MM.1S (cell line): ENCODE measurements around the gene PTP4A2.

Experiments
- DNase-seq: peaks from one replicate; pipeline ENCODE4 v3.0.0-alpha.2; 2015
- H2AFZ ChIP-seq: fragments of 300-600 bp; sonication (generic); 2 replicates; pipeline ENCODE4 v1.6.0; 2016; ENCODE audit warnings: antibody characterized with exemption, low read length
- H3F3A ChIP-seq: fragments of 300-600 bp; sonication (generic); 2 replicates; pipeline ENCODE4 v1.6.1; 2016; ENCODE audit warnings: mild to moderate bottlenecking, antibody characterized with exemption, low read length, moderate library complexity, mixed read lengths; ENCODE audit not compliant: insufficient read depth
- H3K27ac ChIP-seq: fragments of 300-600 bp; sonication (generic); 2 replicates; pipeline ENCODE4 v1.5.1; 2016; ENCODE audit warnings: mild to moderate bottlenecking, low read length
- H3K27me3 ChIP-seq: fragments of 300-600 bp; sonication (generic); replicated peaks from 2 replicates; pipeline ENCODE4 v1.6.0; 2016; ENCODE audit warnings: low read length; ENCODE audit not compliant: insufficient read depth
- H3K36me3 ChIP-seq: fragments of 300-600 bp; sonication (generic); replicated peaks from 2 replicates; pipeline ENCODE4 v1.6.1; 2016; ENCODE audit warnings: mild to moderate bottlenecking, low read length, mixed read lengths; ENCODE audit not compliant: insufficient read depth
- H3K4me1 ChIP-seq: fragments of 300-600 bp; sonication (generic); 2 replicates; pipeline ENCODE4 v1.6.1; 2016; ENCODE audit warnings: low read length, mixed read lengths
- H3K4me2 ChIP-seq: fragments of 300-600 bp; sonication (generic); 2 replicates; pipeline ENCODE4 v1.6.0; 2016; ENCODE audit warnings: low read depth, low read length
- H3K4me3 ChIP-seq: fragments of 300-600 bp; sonication (generic); 2 replicates; pipeline ENCODE4 v1.5.1; 2016; ENCODE audit warnings: low read length, mixed read lengths
- H3K79me2 ChIP-seq: fragments of 300-600 bp; sonication (generic); 2 replicates; pipeline ENCODE4 v1.6.1; 2016; ENCODE audit warnings: mixed run types, low read length, mixed read lengths
- H3K9ac ChIP-seq: fragments of 300-600 bp; sonication (generic); 2 replicates; pipeline ENCODE4 v1.6.1; 2016; ENCODE audit warnings: low read length, mixed read lengths
- H3K9me2 ChIP-seq: fragments of 300-600 bp; sonication (generic); replicated peaks from 2 replicates; pipeline ENCODE4 v1.6.1; 2016; ENCODE audit warnings: mild to moderate bottlenecking, low read length, mixed read lengths; ENCODE audit not compliant: insufficient read depth
- H3K9me3 ChIP-seq: fragments of 300-600 bp; sonication (generic); replicated peaks from 2 replicates; pipeline ENCODE4 v1.6.1; 2016; ENCODE audit warnings: mild to moderate bottlenecking, low read length, mixed read lengths; ENCODE audit not compliant: insufficient read depth
- H4K20me1 ChIP-seq: fragments of 300-600 bp; sonication (generic); 2 replicates; pipeline ENCODE4 v1.6.1; 2016; ENCODE audit warnings: mild to moderate bottlenecking, low read length, moderate library complexity, mixed read lengths; ENCODE audit not compliant: insufficient read depth
- EZH2 ChIP-seq: fragments of 300-600 bp; sonication (generic); optimal IDR thresholded peaks from 2 replicates; pipeline ENCODE3; 2017; ENCODE audit warnings: low read depth, mild to moderate bottlenecking, antibody characterized with exemption, low read length, mixed read lengths
- EZH2phosphoT487 ChIP-seq: fragments of 300-600 bp; sonication (generic); IDR thresholded peaks from 2 replicates; pipeline ENCODE4 v1.6.1; 2018; ENCODE audit warnings: antibody characterized with exemption, low read length
- TF ChIP-seq, protein P1 (sequence below): fragments of 300-600 bp; sonication (generic); IDR thresholded peaks from 2 replicates; pipeline ENCODE4 v1.5.1; 2016; ENCODE audit warnings: antibody characterized with exemption, low read length, mixed read lengths

PTP4A2 gene

DNA sequence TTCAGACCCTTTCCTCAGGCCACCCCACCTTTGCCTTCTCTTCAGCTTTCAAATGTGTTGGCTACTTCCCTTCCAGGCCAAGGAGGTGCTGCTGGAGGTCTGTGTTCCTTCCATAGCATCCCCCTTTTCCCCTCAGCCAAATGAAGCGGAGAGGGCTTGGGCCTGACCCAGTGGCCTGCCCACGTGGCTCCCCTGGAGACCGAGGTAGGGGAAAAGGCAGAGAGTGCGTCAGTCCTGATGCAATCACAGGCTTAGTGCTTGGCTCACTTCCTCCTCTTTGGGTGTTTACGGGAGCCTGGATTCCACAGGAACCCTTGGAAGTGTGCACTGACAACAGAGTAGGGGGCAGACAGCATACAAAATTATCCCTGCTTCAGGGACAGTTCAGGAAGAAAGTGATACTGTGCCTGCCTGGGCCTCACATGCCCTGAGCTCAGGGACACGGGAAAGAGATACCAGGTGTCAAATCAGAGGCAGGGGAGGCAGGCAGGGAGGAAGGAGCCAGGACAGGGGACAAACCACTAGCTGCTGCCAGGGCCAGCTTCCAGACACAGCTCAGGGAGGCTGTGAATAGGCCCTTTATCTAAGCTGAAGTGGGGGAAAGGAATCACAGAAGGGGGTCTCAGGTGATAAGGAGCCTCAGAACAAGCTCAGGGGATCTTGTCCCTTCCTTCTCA is 16.6 kb upstream of the PTP4A2 start:
- H3F3A ChIP-seq = peaks cover 10% of the 10 kb centered on the region
- H4K20me1 ChIP-seq = no peaks in the 10 kb centered on the region
- H3K9me3 ChIP-seq = no peaks in the 10 kb centered on the region
- TF ChIP-seq EZH2 (no peak), EZH2phosphoT487 (no peak)
- TF ChIP-seq, protein P1, sequence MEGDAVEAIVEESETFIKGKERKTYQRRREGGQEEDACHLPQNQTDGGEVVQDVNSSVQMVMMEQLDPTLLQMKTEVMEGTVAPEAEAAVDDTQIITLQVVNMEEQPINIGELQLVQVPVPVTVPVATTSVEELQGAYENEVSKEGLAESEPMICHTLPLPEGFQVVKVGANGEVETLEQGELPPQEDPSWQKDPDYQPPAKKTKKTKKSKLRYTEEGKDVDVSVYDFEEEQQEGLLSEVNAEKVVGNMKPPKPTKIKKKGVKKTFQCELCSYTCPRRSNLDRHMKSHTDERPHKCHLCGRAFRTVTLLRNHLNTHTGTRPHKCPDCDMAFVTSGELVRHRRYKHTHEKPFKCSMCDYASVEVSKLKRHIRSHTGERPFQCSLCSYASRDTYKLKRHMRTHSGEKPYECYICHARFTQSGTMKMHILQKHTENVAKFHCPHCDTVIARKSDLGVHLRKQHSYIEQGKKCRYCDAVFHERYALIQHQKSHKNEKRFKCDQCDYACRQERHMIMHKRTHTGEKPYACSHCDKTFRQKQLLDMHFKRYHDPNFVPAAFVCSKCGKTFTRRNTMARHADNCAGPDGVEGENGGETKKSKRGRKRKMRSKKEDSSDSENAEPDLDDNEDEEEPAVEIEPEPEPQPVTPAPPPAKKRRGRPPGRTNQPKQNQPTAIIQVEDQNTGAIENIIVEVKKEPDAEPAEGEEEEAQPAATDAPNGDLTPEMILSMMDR = no peak
- H3K4me3 ChIP-seq = no peak overlapping the region
- H3K4me1 ChIP-seq = peaks cover 25% of the 10 kb centered on the region
- no peak overlapping the region for H3K9ac ChIP-seq
- H2AFZ ChIP-seq = 0 out of 2 replicates have a peak overlapping the region, but pooled peaks have one; percentile 22
- no peaks in the 10 kb centered on the region for H3K79me2 ChIP-seq
- H3K4me2 ChIP-seq = no peak overlapping the region
- H3K9me2 ChIP-seq = no peaks in the 10 kb centered on the region
- no peak for DNase-seq
- no peaks in the 10 kb centered on the region for H3K27me3 ChIP-seq
- H3K27ac ChIP-seq = no peak overlapping the region
- H3K36me3 ChIP-seq = no peaks in the 10 kb centered on the region

DNA sequence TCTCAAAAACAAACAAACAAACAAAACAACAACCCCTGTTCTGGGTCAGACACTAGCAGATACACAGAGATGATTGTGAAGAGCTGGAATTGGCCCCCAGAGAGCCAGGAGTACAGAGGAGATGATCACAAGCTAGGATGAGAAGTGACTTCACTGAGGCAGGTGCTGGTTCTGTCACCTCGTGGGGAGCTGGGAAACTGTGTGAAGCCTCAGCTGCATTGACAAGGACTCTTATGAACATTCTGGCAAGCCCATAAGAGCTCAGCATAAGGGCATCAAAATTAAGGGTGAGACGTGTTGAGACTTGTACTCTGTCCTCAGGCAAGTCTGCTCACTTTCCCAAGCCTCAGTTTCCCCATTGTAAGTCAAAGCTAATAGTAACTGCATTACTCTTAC is 14.7 kb upstream of the PTP4A2 start:
- H4K20me1 ChIP-seq = no peaks in the 10 kb centered on the region
- no peak overlapping the region for H3K4me3 ChIP-seq
- no peaks in the 10 kb centered on the region for H3K27me3 ChIP-seq
- H3K36me3 ChIP-seq = no peaks in the 10 kb centered on the region
- H3K4me1 ChIP-seq = peaks cover 25% of the 10 kb centered on the region
- H3K9me3 ChIP-seq = no peaks in the 10 kb centered on the region
- H3K4me2 ChIP-seq = no peak overlapping the region
- peaks cover 10% of the 10 kb centered on the region for H3F3A ChIP-seq
- TF ChIP-seq, protein P1 = no peak
- TF ChIP-seq EZH2 (no peak), EZH2phosphoT487 (no peak)
- H3K9me2 ChIP-seq = no peaks in the 10 kb centered on the region
- DNase-seq = no peak
- no peak overlapping the region for H3K9ac ChIP-seq
- H3K79me2 ChIP-seq = no peaks in the 10 kb centered on the region
- no peak overlapping the region for H2AFZ ChIP-seq
- no peak overlapping the region for H3K27ac ChIP-seq

DNA sequence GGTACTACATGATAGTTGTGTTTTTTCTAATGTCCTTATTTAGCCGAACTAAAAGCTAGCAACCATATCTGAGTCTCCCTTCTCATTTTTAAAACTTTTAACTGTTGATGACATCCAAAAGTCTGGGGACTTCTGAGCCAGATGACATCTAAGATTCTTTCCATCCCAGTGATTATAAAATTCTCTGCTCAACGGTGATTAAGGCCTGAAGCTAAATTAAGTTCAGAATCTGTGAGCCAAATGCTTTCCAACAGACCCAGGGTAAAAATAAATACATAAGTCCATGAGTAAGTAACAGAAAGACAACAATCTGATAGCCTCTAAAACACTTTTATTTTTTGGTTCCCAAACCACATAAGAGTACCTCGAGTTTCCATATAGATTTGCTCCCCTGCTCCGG is 13.1 kb upstream of the PTP4A2 start:
- H2AFZ ChIP-seq = no peak overlapping the region
- no peaks in the 10 kb centered on the region for H3K79me2 ChIP-seq
- no peak overlapping the region for H3K27ac ChIP-seq

More for the DNA sequence above, 13.1 kb upstream of the PTP4A2 start:
- H3K4me3 ChIP-seq = no peak overlapping the region
- H3K9me2 ChIP-seq = no peaks in the 10 kb centered on the region
- H3K27me3 ChIP-seq = no peaks in the 10 kb centered on the region
- no peak for TF ChIP-seq EZH2
- TF ChIP-seq, protein P1 = no peak
- TF ChIP-seq EZH2phosphoT487 = no peak
- H3F3A ChIP-seq = peaks cover 8% of the 10 kb centered on the region
- H3K4me1 ChIP-seq = peaks cover 23% of the 10 kb centered on the region
- H3K4me2 ChIP-seq = no peak overlapping the region
- no peaks in the 10 kb centered on the region for H3K9me3 ChIP-seq
- no peaks in the 10 kb centered on the region for H3K36me3 ChIP-seq
- no peaks in the 10 kb centered on the region for H4K20me1 ChIP-seq
- no peak for DNase-seq
- H3K9ac ChIP-seq = no peak overlapping the region
